Measurements from ENCODE around the gene PEX16.

PEX16 gene

DNA sequence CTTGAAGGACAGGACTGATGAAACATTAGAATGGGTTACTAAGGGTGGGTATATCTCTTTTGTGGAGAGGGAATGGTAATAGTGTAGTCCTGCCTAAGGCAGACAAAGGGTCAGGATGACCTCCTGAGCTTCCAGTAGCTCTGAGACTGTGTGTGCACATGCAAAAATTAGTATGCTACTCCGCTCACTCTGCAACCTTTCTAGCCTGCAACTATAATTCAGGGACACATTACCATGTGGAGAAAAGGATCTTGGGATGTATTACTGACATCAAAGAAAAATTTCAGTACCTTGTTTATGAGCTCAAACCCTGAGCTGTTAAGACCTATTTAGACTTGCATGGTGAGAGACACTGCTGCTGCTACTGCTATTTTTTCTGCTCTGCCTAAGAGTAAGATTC is 30.2 kb upstream of the PEX16 start:
- TF ChIP-seq, protein P1, sequence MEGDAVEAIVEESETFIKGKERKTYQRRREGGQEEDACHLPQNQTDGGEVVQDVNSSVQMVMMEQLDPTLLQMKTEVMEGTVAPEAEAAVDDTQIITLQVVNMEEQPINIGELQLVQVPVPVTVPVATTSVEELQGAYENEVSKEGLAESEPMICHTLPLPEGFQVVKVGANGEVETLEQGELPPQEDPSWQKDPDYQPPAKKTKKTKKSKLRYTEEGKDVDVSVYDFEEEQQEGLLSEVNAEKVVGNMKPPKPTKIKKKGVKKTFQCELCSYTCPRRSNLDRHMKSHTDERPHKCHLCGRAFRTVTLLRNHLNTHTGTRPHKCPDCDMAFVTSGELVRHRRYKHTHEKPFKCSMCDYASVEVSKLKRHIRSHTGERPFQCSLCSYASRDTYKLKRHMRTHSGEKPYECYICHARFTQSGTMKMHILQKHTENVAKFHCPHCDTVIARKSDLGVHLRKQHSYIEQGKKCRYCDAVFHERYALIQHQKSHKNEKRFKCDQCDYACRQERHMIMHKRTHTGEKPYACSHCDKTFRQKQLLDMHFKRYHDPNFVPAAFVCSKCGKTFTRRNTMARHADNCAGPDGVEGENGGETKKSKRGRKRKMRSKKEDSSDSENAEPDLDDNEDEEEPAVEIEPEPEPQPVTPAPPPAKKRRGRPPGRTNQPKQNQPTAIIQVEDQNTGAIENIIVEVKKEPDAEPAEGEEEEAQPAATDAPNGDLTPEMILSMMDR (conservative IDR thresholded peaks at IDR 0.05), result no peak
- no peak overlapping the region for H3K27ac ChIP-seq

DNA sequence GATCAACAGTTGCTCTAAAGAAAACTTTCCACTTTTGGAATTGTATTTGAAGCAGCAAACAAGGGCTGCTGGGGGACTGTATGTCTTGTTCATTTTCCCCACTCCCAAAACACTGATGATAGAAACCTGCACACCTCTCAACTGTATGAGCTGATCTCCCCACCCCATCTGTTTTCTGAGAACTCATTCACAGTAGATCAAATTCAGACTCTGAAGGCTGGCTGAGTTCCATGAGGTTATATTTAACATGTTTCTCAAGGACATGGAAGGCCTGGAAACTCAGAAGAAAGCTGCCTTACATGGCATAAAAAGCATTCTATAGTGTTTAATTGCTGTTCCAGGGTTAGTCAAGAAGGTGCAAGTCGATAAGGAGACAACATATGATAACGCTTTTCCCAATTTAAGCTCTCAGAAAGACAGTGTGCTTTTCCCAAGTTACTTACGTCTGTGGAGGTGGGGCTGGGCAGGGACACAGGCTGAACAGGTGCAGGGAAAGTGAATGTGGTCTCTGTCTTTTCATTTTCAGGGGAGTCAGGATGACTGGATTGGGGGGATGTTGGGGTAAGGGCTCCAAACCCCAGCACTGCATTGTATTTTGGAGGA is 27.8 kb upstream of the PEX16 start:
- TF ChIP-seq, protein P1 (conservative IDR thresholded peaks at IDR 0.05), result no peak
- no peak overlapping the region for H3K27ac ChIP-seq

DNA sequence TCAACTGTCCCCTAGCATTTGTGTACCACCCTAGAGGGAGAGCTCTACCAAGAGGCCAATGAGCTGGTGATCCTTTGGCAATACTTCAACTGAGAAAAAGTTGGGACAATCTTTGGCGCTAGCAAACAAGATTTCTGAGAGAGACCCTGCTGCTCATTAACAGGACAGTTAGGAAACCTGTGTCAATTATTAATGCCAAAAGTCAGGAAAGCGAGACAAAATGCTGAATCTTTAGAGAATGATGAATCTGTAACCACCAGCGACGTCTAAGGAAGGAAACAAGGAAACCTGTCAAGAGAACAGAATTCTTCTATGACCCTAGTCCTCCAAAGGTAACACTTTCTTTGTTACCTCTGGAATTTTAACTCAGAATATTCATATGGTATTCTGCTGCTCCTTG is 24.7 kb upstream of the PEX16 start:
- H3K27ac ChIP-seq, result no peak overlapping the region
- TF ChIP-seq, protein P1 (conservative IDR thresholded peaks at IDR 0.05), result no peak

DNA sequence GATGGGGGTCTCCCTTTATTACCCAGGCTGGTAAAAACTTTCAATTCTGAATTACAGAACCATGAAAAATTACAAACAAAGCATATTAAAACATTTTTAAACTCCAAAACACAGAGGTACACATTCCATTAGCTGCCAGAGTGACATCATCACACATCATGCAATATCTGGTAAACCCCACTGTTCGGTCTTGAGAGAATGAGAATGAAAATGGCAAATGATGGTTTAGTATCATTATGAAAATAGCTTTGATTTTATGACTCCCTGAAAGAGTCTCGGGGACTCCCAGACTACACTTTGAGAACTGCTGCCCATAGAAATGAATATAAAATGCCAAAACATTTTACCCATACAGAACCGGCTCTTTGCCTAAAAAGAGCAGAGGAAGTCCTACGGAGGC is 23.6 kb upstream of the PEX16 start:
- no peak overlapping the region for H3K27ac ChIP-seq
- TF ChIP-seq, protein P1 (conservative IDR thresholded peaks at IDR 0.05), result no peak

DNA sequence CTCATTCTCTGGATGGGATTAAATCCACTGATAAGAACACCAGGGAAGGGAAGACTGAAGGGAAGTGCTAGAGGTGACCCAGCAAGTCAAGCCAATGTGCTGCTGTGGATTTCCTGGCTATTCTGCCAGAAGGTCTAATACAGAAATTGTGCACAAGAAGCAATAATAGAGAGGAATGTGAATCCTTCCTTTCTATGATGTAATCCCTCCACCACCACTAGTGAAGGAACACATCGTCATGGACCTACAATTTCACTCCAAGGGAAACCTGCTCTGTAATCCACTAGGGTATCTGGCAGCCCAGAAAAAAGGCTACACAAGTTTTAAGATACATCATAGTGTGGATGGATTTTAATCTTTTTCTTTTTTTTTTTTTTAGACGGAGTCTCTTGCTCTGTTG is 22.2 kb upstream of the PEX16 start:
- peak overlapping the region; percentile 20; the same call in 1 of the 2 replicates for H3K27ac ChIP-seq
- TF ChIP-seq, protein P1 (conservative IDR thresholded peaks at IDR 0.05), result no peak

DNA sequence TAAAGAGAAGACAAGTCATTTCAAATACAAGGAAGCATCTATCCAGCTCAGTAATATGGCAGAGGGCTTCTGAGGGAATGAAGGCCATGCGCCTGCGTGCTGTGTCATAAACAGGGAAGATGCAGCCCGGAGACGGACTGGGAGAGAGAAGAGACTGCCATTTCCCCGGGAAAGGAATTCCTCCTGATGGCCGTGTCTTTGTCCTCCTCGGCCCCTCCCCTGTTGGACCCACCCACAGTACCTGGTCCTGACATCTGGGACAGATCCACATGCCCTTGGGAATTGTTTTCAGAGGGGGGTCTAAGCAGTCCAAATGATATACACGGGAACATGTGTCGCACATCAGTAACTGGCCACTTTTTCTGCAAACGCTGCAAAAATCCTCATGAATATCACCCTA is 20.2 kb upstream of the PEX16 start:
- H3K27ac ChIP-seq, result no peak overlapping the region
- TF ChIP-seq, protein P1 (conservative IDR thresholded peaks at IDR 0.05), result no peak

DNA sequence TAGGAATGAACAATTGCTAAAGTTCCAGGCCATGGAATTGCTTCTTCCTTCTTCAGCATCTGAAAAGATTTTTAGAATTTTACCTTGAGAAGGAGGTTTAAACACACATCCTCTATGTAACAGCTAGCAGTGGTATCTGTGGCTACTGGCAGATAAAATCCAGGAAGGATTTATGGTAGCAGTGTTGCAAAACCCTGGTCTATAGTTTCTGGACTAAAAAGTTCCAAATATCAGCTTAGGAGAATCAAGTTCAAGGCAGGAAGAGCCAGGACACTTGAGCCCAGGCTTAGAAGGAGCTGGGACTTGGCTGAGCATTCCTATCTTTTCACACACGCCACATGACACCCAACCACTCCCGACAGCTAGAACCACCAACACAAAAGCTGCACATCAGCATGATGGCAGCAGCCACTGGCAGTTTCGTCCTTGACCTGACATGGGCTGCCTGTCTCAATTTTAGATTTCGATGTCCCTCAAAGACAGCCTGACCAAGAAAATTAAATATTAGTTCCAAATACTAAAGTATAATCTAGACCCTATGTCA is 18.9 kb upstream of the PEX16 start:
- TF ChIP-seq, protein P1 (conservative IDR thresholded peaks at IDR 0.05), result no peak
- H3K27ac ChIP-seq, result no peak overlapping the region; the same call in 1 of the 2 replicates

Data from VCaP (cell line).